Smooth muscle cell (in vitro differentiated cells): ENCODE results near the gene GARNL3. TPM values are rescaled to one million over a fixed set of nuclear protein-coding genes. Genes with fewer than 3 reads are reported as not detected.

Source experiments
- DNase-seq: peaks from one replicate; lab custom pipeline; 2025; ENCODE audit not compliant: unreplicated experiment; lab: John Stamatoyannopoulos, UW
- H2AFZ ChIP-seq: fragments of 200-600 bp; sonication (generic); 2 replicates; pipeline ENCODE4 v1.6.0; 2016; ENCODE audit warnings: antibody characterized with exemption, low read depth, mild to moderate bottlenecking
- H3F3A ChIP-seq: fragments of 200-600 bp; sonication (generic); 2 replicates; pipeline ENCODE4 v1.6.0; 2017; ENCODE audit warnings: antibody characterized with exemption, low read depth
- H3K27ac ChIP-seq: fragments of 200-600 bp; sonication (generic); 2 replicates; pipeline ENCODE4 v1.5.1; 2016; ENCODE audit warnings: low read depth, mild to moderate bottlenecking
- H3K27me3 ChIP-seq: fragments of 200-600 bp; sonication (generic); 2 replicates; pipeline ENCODE4 v1.6.1; 2016; ENCODE audit warnings: low read depth, mild to moderate bottlenecking
- H3K36me3 ChIP-seq: fragments of 200-600 bp; sonication (generic); 2 replicates; pipeline ENCODE4 v1.5.1; 2016; ENCODE audit warnings: low read depth
- H3K4me1 ChIP-seq: fragments of 200-600 bp; sonication (generic); 2 replicates; pipeline ENCODE4 v1.5.1; 2016; ENCODE audit warnings: low read depth
- H3K4me2 ChIP-seq: fragments of 200-600 bp; sonication (generic); 2 replicates; pipeline ENCODE4 v1.6.0; 2016; ENCODE audit warnings: mild to moderate bottlenecking
- H3K4me3 ChIP-seq: fragments of 200-600 bp; sonication (generic); 2 replicates; pipeline ENCODE4 v1.5.1; 2016; ENCODE audit warnings: mild to moderate bottlenecking
- H3K79me2 ChIP-seq: fragments of 200-600 bp; sonication (generic); 2 replicates; pipeline ENCODE4 v1.6.0; 2016; ENCODE audit warnings: low read depth, mild to moderate bottlenecking
- H3K9ac ChIP-seq: fragments of 200-600 bp; sonication (generic); 2 replicates; pipeline ENCODE4 v1.6.0; 2016; ENCODE audit warnings: low read depth
- H3K9me3 ChIP-seq: fragments of 200-600 bp; sonication (generic); replicated peaks from 2 replicates; pipeline ENCODE4 v1.5.1; 2016; ENCODE audit warnings: low read depth
- H4K20me1 ChIP-seq: fragments of 200-600 bp; sonication (generic); 2 replicates; pipeline ENCODE4 v1.6.0; 2016; ENCODE audit warnings: low read depth
- CTCF ChIP-seq: fragments of 200-600 bp; sonication (generic); IDR thresholded peaks from 2 replicates; pipeline ENCODE4 v1.5.1; 2017; ENCODE audit warnings: borderline replicate concordance, mild to moderate bottlenecking, antibody characterized with exemption; ENCODE audit not compliant: insufficient read depth, poor library complexity, severe bottlenecking
- WGBS: methylation state at CpG from one replicate; pipeline ENCODE4 v1.1.7; 2016; ENCODE audit warnings: low lambda C conversion rate; 5-methylcytosine and 5-hydroxymethylcytosine counted together
- polyA plus RNA-seq: library from polyadenylated mRNA; unstranded; fragments of >200 nt; fragmentation: Nextera tagmentation; extraction: Ambion mirVana; gene quantifications from 2 replicates; pipeline ENCODE4 v1.2.1, GENCODE V29; 2016
- total RNA-seq: library from RNA; depleted of rRNA; stranded (reverse); fragments of >200 nt; gene quantifications from 2 replicates; pipeline ENCODE4 v1.2.3, GENCODE V29; 2014

Gene GARNL3
- total and polyA plus RNA-seq, 2 experiments from 2014 or later = 4.7 to 18.5 TPM

- peak overlapping the region; percentile 67 for H3K4me2 ChIP-seq
- H3K27ac ChIP-seq = peak overlapping the region; percentile 90
- DNase-seq = no peak
These were observed 71.5 kb downstream of the GARNL3 start for GRCh38 chr9:127336086-127336485.

DNA sequence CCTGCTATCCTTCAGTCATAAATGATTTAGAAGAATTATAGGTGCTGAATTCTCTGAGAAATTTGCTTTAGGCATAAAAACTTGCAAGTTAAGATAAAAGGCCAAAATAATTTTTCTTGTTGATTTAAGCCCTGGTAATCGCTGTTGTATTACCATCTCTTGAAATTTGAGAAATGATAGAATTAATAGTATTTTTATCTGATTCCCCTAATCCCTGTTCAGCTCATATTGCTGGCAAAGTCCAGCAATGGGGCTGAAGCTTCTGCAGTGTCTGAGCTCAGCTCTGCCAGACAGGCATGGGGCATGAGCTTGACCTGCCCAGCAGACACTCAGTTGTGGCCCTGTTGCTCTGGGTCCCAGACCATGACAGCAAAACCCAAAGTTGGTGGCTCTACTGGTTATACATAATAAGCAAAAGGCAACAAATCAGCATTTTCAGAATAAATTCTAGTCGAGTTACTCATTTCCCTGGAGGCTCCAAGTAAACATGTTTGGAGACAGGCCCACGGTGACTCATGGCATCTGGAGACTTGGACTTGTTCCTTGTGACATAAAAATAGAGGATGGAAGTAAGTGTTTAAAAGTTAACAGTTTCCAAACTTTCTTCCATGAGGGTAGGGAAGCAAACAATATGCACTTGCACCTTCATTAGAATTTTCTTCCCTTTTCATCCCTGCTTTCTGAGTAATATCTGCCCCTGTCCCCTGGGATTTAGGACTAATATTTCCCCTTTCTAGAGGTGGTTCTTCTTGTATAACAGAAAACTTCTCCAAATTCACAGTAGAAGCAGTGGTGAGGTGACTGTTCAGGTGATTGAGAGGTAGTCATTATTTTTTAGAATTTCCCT, 72.2 kb downstream of the GARNL3 start:
- H3K9ac ChIP-seq = peak overlapping the region; percentile 59
- H3K4me3 ChIP-seq = no peak overlapping the region
- H3K36me3 ChIP-seq = no peaks in the 10 kb centered on the region
- peak overlapping the region; percentile 67 for H3K4me2 ChIP-seq
- no peak for TF ChIP-seq CTCF
- no peaks in the 10 kb centered on the region for H3K79me2 ChIP-seq
- no peaks in the 10 kb centered on the region for H4K20me1 ChIP-seq
- no peaks in the 10 kb centered on the region for H3K27me3 ChIP-seq
- 1% methylated on average over 3 of the region's 3 CpGs for WGBS
- H2AFZ ChIP-seq = no peak overlapping the region
- H3K27ac ChIP-seq = peak overlapping the region; percentile 90
- H3K4me1 ChIP-seq = peaks cover 10% of the 10 kb centered on the region
- no peaks in the 10 kb centered on the region for H3K9me3 ChIP-seq
- DNase-seq = peak; percentile 14
- peaks cover 14% of the 10 kb centered on the region for H3F3A ChIP-seq

More at GRCh38 chr9:127336086-127336485, 71.5 kb downstream of the GARNL3 start:
- no peaks in the 10 kb centered on the region for H3K79me2 ChIP-seq
- 83% methylated on average over 5 of the region's 5 CpGs for WGBS
- peaks cover 14% of the 10 kb centered on the region for H3F3A ChIP-seq
- peaks cover 10% of the 10 kb centered on the region for H3K4me1 ChIP-seq
- H3K9me3 ChIP-seq = no peaks in the 10 kb centered on the region
- TF ChIP-seq CTCF = no peak
- H2AFZ ChIP-seq = no peak overlapping the region
- no peaks in the 10 kb centered on the region for H4K20me1 ChIP-seq
- no peaks in the 10 kb centered on the region for H3K36me3 ChIP-seq
- no peaks in the 10 kb centered on the region for H3K27me3 ChIP-seq
- H3K9ac ChIP-seq = peak overlapping the region; percentile 44
- no peak overlapping the region for H3K4me3 ChIP-seq

GRCh38 chr9:127340721-127341120, 76.1 kb downstream of the GARNL3 start:
- no peak for TF ChIP-seq CTCF
- no peak for DNase-seq
- Histone ChIP-seq H3F3A (peaks cover 9% of the 10 kb centered on the region), H3K79me2 (no peaks in the 10 kb centered on the region), H3K9me3 (no peaks in the 10 kb centered on the region), H3K36me3 (no peaks in the 10 kb centered on the region), H2AFZ (no peak overlapping the region), H3K4me2 (no peak overlapping the region), H3K4me3 (no peak overlapping the region), H3K9ac (no peak overlapping the region), H3K4me1 (peaks cover 6% of the 10 kb centered on the region), H4K20me1 (no peaks in the 10 kb centered on the region), H3K27ac (no peak overlapping the region), H3K27me3 (no peaks in the 10 kb centered on the region)
- WGBS = 92% methylated on average over 2 of the region's 2 CpGs
